Inferior parietal cortex (tissue), 1 donor: ENCODE results near the gene LRR1.
A peak's percentile ranks its signal among the peaks of the same experiment; 100 is the strongest.
"Not testable (repeated sequence)": the region's sequence is repeated elsewhere in the genome, so short reads cannot be mapped to it uniquely, and the experiment has no call there.

Experiments
- DNase-seq: peaks from one replicate; pipeline ENCODE4 v3.0.0-alpha.2; 2016; ENCODE audit errors: extremely low spot score

The LRR1 gene

GRCh38 chr14:49623941-49624839, 25.4 kb downstream of the LRR1 start:
- DNase-seq: no peak

DNA sequence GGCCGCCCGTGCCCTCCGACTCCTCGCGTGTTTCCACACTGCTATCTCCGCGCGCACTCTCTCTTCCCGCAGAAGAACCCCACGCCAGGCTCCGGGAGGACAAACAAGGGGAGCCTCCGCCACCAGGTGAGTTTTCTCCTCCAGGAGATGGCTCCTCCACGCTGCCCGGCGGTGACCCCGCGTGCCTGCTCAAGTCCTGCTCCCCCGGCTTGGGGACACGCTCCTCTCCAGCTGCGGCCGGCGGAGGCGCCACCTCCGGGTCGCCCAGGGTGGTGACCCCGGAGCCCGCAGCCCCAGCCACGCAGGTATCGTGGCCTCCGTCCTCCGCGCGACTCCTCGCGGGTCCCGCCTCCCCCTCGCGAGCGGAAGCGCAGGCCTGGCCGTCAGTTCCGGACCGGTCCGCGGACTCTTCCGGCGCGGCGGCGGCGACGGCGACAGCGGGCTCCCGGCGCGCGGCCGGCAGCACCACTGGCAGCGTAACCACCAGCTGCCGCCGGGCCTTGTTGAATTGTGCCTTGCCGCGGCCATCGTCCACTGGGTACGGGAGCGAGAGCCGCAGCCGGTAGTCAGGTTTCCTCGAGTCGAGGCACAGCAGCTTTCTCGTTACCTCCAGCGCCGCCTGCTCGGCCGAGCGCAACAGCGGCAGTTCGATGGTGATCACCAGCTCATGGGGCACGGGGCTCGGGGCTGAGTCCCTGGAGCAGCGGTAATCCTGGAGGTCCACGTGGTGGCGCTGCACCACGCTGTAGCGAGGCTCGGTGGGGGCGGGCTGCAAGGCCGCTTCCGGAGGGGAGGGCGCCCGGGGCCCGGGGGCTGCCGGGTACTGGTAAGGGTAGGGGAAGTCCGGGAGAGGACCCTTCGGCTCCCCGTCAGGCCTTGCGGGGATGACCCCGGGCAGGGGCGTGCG, 35.2 kb downstream of the LRR1 start:
- peak; percentile 91 for DNase-seq

GRCh38 chr14:49634547-49635334, 36.0 kb downstream of the LRR1 start, which contains the start of gene DNAAF2:
DNAAF2 (minus strand) TSS chr14:49635244; CDS start chr14:49635149, 95 bp downstream.
- no peak for DNase-seq

GRCh38 chr14:49636866-49637265, 38.1 kb downstream of the LRR1 start:
- no peak for DNase-seq

DNA sequence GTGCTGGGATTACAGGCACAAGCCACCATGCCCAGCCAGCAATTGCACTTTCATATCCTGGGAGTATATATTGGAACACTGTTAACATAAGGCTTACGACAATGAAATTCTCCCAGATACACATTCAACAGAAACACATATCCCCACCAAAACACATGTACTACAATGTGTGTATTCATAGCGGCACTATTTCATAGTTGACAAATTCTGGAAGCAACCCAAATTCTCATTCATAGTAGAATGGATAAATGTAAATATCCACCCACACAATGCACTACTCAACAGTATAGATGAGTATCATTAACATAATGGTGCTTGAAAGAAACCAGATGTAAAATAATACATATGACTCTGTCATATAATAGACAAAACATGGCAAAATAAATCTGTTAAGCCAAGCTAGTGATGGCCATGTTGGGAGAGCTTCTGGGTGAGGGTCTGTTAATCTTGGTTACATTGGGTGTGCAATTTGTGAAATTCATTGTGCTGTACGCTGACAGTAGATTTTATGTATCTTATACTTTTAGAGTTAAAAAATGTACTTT, 38.9 kb downstream of the LRR1 start:
- no peak for DNase-seq

DNA sequence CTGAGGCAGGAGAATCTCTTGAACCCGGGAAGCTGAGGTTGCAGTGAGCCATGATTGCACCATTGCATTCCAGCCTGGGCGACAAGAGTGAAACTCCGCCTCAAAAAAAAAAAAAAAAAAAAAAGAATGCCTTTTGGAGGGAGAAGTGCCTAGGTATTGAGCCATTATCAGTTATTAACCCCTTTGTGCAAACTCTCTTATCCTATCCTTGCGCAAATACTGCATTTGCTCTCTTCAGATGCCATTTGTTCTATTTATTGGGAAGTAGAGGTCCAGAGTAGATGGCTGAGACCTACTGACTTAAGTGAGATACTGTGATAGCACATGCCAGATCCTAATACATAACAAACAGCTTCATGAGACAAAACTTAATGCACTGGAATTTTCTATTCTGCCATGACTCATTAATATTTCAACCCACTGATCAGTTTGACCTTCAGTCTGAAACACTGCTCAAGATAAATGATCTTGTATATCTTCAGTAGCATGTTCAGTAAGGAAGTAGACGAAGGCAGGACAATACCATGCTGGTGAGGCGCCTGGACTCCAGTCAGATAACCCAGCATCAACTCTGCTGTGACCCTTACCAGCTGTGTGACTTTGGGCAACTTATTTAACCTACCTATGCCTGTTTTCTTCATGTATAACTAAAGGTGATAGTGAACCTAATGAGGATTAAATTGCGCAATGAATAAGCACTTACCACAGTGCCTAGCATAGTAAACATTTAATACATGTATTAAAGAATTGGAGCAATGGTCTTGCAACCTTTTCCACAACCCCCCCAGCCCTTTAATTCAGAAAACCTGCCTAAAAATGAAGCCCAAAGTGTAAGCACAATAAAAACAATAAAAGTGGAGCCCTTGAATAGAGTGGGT, 42.0 kb downstream of the LRR1 start:
- DNase-seq: no peak

- DNase-seq: no peak
Measured at GRCh38 chr14:49641697-49642129, 43.0 kb downstream of the LRR1 start.

GRCh38 chr14:49642163-49642562, 43.4 kb downstream of the LRR1 start:
- no peak for DNase-seq

DNA sequence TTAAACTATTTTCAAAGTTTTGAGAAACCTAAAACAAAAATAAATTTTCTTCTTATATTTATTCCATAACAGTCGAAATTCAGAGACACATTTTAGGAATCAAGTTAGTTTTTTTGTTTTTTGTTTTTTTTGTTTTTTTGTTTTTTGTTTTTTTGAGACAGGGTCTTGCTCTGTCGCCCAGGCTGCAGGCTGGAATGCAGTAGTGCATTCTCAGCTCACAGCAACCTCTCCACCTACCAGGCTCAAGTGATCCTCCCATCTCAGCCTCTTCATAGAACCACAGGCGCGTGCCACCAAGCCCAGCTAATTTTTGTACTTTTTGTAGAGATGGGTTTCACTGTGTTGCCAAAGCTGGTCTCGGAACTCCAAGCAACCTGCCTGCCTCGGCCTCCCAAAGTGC, 54.8 kb downstream of the LRR1 start:
- no peak for DNase-seq

DNA sequence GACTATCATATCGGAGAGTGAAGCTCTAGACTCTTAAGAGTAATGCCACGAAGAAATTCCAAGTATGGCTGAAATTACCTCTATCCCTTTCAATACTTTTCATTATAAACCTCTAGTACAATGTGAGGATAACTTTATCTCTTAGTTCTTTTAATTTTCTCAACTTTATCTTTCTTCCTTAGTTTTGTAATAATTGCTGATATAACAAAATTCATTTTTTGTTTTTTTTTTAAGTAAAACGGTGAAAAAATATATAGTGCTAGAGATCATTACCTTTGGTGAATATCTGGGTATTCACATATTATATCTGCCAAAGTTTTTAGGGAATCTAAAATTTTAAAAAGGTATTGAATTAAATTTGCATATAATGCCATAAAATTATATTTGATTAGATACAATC, 55.8 kb downstream of the LRR1 start:
- no peak for DNase-seq

DNA sequence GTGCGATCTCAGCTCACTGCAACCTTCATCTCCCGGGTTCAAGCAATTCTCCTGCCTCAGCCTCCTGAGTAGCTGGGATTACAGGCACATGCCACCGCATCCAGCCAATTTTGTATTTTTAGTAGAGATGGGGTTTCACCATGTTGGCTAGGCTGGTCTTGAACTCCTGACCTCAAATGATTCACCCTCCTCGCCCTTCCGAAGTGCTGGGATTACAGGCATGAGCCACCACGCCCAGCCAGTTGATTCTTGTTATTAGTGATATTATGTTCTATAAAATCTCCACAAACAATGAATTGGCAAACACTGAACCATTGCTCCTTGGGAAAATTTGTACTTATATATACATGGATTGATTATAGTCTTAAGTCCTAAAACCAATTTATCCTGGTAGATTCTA, 58.8 kb downstream of the LRR1 start:
- not testable (repeated sequence) for DNase-seq

GRCh38 chr14:49659526-49660455, 61.1 kb downstream of the LRR1 start:
- DNase-seq: no peak
